Left lung (tissue), 14 donors: ENCODE measurements around the gene NDUFB5. TPM values are rescaled to one million over a fixed set of nuclear protein-coding genes. Genes with fewer than 3 reads are reported as not detected.

ENCODE experiments used
- ATAC-seq: fragments of 200-7000 bp; cut with Tn5 transposase; one replicate; pipeline ENCODE4 v1.9.1; 2020; ENCODE audit warnings: moderate library complexity
- DNase-seq, 4 donors: peaks; one replicate each; pipeline ENCODE4 v3.0.0-alpha.2; 2013 to 2020
- H3K27ac ChIP-seq, 2 donors: fragments of 200-600 bp; sonication (generic) in 1 of 2; one replicate each; pipeline versions ENCODE4 v1.5.0 to v1.8.0; 2020 to 2021
- H3K27me3 ChIP-seq, 2 donors: fragments of 200-600 bp; sonication (generic) in 1 of 2; one replicate each; pipeline versions ENCODE4 v1.5.0 to v1.8.0; 2020 to 2021
- H3K36me3 ChIP-seq, 2 donors: fragments of 200-600 bp; sonication (generic) in 1 of 2; one replicate each; pipeline versions ENCODE4 v1.5.0 to v1.8.0; 2020 to 2021
- H3K4me1 ChIP-seq, 2 donors: fragments of 200-600 bp; one replicate each; pipeline ENCODE4 v1.8.0; 2021
- H3K4me3 ChIP-seq, 2 donors: fragments of 200-600 bp; sonication (generic) in 1 of 2; one replicate each; pipeline versions ENCODE4 v1.5.0 to v1.8.0; 2020 to 2021; ENCODE audit warnings: mild to moderate bottlenecking in 1 of 2
- H3K9me3 ChIP-seq, 2 donors: fragments of 200-600 bp; sonication (generic) in 1 of 2; one replicate each; pipeline versions ENCODE4 v1.5.0 to v1.8.0; 2020 to 2021
- intact Hi-C, 2 donors: fragments of 100-400 bp; cut with DNase I; formaldehyde crosslinking; loops; one replicate each; pipeline versions ENCODE4 v1.11.2 to v1.14.2; 2022
- long read RNA-seq, 12 donors: library from polyadenylated mRNA in 2 of 12; unstranded in 2 of 12; transcript quantifications; one replicate each; pipeline ENCODE4 v2.0.0 and lab custom pipeline, GENCODE V29; 2019 to 2026
- polyA plus RNA-seq, 6 donors: library from polyadenylated mRNA; unstranded; fragments of 120-200 nt; gene quantifications; one replicate each; pipeline ENCODE4 v1.2.1, GENCODE V29; 2013; ENCODE audit not compliant: insufficient read length in 6 of 6
- total RNA-seq, 2 donors: library from RNA; stranded (reverse); fragmentation: NEBNext Ultra II Directional; extraction: Animal tissue kit (Norgen Biotek cat#: 25700); gene quantifications; one replicate each; pipeline ENCODE4 v1.2.1, GENCODE V29; 2021
- TF ChIP-seq, protein P1 (sequence below), 2 donors: fragments of 200-600 bp; sonication (generic) in 1 of 2; IDR thresholded peaks; one replicate each; pipeline versions ENCODE4 v1.5.0 to v1.8.0; 2021; ENCODE audit warnings: antibody characterized with exemption in 2 of 2
- donor health status: DM: no; HTN: yes; CAD: no.
- donor health status: DM: no; HTN: no; CAD: no.

Gene NDUFB5
- total RNA-seq (100 to 1,000 TPM in 1 of 2 donors, 10 to 100 TPM in 1; 79.1 to 111 TPM), polyA plus RNA-seq (100 to 1,000 TPM; 127 to 150 (median 140) TPM)
- long read RNA-seq, donor 1, full-length matches to known transcripts: 87 of 110 reads
- long read RNA-seq, donor 1, partial matches to known transcripts: 23 of 110 reads
- long read RNA-seq, donor 1, other reads (novel, unspliced or antisense): 0 of 110 reads
- long read RNA-seq, donor 2, full-length matches to known transcripts: 56 of 64 reads
- long read RNA-seq, donor 2, partial matches to known transcripts: 8 of 64 reads
- long read RNA-seq, donor 2, other reads (novel, unspliced or antisense): 0 of 64 reads
- long read RNA-seq, donor 3, full-length matches to known transcripts: 66 of 83 reads
- long read RNA-seq, donor 3, partial matches to known transcripts: 17 of 83 reads
- long read RNA-seq, donor 3, other reads (novel, unspliced or antisense): 0 of 83 reads
- long read RNA-seq, donor 4, full-length matches to known transcripts: 78 of 88 reads
- long read RNA-seq, donor 4, partial matches to known transcripts: 5 of 88 reads
- long read RNA-seq, donor 4, other reads (novel, unspliced or antisense): 5 of 88 reads
- long read RNA-seq, donor 5, full-length matches to known transcripts: 71 of 71 reads
- long read RNA-seq, donor 5, partial matches to known transcripts: 0 of 71 reads
- long read RNA-seq, donor 5, other reads (novel, unspliced or antisense): 0 of 71 reads
- long read RNA-seq, donor 6, full-length matches to known transcripts: 94 of 120 reads
- long read RNA-seq, donor 6, partial matches to known transcripts: 26 of 120 reads
- long read RNA-seq, donor 6, other reads (novel, unspliced or antisense): 0 of 120 reads
- long read RNA-seq, donor 7, full-length matches to known transcripts: 43 of 43 reads
- long read RNA-seq, donor 7, partial matches to known transcripts: 0 of 43 reads
- long read RNA-seq, donor 7, other reads (novel, unspliced or antisense): 0 of 43 reads
- long read RNA-seq, donor 8, full-length matches to known transcripts: 42 of 42 reads
- long read RNA-seq, donor 8, partial matches to known transcripts: 0 of 42 reads
- long read RNA-seq, donor 8, other reads (novel, unspliced or antisense): 0 of 42 reads
- long read RNA-seq, donor 9: 0 reads
- long read RNA-seq, donor 10, full-length matches to known transcripts: 49 of 52 reads
- long read RNA-seq, donor 10, partial matches to known transcripts: 0 of 52 reads
- long read RNA-seq, donor 10, other reads (novel, unspliced or antisense): 3 of 52 reads
- long read RNA-seq, donor 11, full-length matches to known transcripts: 80 of 80 reads
- long read RNA-seq, donor 11, partial matches to known transcripts: 0 of 80 reads
- long read RNA-seq, donor 11, other reads (novel, unspliced or antisense): 0 of 80 reads
- long read RNA-seq, donor 12, full-length matches to known transcripts: 65 of 70 reads
- long read RNA-seq, donor 12, partial matches to known transcripts: 5 of 70 reads
- long read RNA-seq, donor 12, other reads (novel, unspliced or antisense): 0 of 70 reads

- Histone ChIP-seq H3K4me3 (peak within 1 kb of the TSS; percentile 78 to 83), H3K4me1 (peaks cover 12 to 42% of the 10 kb centered on the region in 2 donors), H3K27me3 (no peaks in the 10 kb centered on the region), H3K27ac (peak within 1 kb of the TSS; percentile 87 to 95), H3K9me3 (no peaks in the 10 kb centered on the region), H3K36me3 (peaks cover 0 to 28% of the 10 kb centered on the region in 2 donors)
- intact Hi-C loops: no loop called here
- peak; percentile 94 to 98 (median 97) for DNase-seq
- TF ChIP-seq, protein P1, sequence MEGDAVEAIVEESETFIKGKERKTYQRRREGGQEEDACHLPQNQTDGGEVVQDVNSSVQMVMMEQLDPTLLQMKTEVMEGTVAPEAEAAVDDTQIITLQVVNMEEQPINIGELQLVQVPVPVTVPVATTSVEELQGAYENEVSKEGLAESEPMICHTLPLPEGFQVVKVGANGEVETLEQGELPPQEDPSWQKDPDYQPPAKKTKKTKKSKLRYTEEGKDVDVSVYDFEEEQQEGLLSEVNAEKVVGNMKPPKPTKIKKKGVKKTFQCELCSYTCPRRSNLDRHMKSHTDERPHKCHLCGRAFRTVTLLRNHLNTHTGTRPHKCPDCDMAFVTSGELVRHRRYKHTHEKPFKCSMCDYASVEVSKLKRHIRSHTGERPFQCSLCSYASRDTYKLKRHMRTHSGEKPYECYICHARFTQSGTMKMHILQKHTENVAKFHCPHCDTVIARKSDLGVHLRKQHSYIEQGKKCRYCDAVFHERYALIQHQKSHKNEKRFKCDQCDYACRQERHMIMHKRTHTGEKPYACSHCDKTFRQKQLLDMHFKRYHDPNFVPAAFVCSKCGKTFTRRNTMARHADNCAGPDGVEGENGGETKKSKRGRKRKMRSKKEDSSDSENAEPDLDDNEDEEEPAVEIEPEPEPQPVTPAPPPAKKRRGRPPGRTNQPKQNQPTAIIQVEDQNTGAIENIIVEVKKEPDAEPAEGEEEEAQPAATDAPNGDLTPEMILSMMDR (IDR thresholded peaks at IDR 0.05): peak in 1 of 2 donors; percentile 8
- peak; percentile 100 for ATAC-seq
Measured at GRCh38 chr3:179604321-179605078, at the start of gene NDUFB5, which contains the start of gene MRPL47. TSS of gene NDUFB5 (plus strand) at chr3:179604794. CDS start at chr3:179604816, 22 bp downstream. TSS of gene MRPL47 (minus strand) at chr3:179604638. CDS start at chr3:179604624, 14 bp downstream.

GRCh38 chr3:179558742-179559364 is 45.7 kb upstream of the NDUFB5 start:
- DNase-seq: peak in 3 of 4 donors; percentile 44 to 78 (median 60)
- H3K27me3 ChIP-seq: no peaks in the 10 kb centered on the region
- no peaks in the 10 kb centered on the region for H3K9me3 ChIP-seq
- TF ChIP-seq, protein P1 (IDR thresholded peaks at IDR 0.05): peak; percentile 63 to 84
- no peaks in the 10 kb centered on the region for H3K36me3 ChIP-seq
- ATAC-seq: no peak
- H3K27ac ChIP-seq: no peak overlapping the region
- peaks cover 3 to 11% of the 10 kb centered on the region in 2 donors for H3K4me1 ChIP-seq
- H3K4me3 ChIP-seq: no peak overlapping the region
- intact Hi-C loops: loop anchor here in 1 of 2 donors (10.0 kb wide), 1 partner anchor 134 kb away; no protein-coding TSS in a partner anchor

- DNase-seq: no peak
- Histone ChIP-seq H3K4me1 (peaks cover 5 to 20% of the 10 kb centered on the region in 2 donors), H3K9me3 (no peaks in the 10 kb centered on the region), H3K27me3 (no peaks in the 10 kb centered on the region), H3K4me3 (no peak overlapping the region), H3K36me3 (no peaks in the 10 kb centered on the region), H3K27ac (no peak overlapping the region)
- ATAC-seq: no peak
- intact Hi-C loops: no loop called here
- TF ChIP-seq, protein P1 (IDR thresholded peaks at IDR 0.05): no peak
Measured at GRCh38 chr3:179560791-179561190, 43.8 kb upstream of the NDUFB5 start.
